HEK293 (cell line): ENCODE data around the gene DPEP1.

Experiments
- CTCF ChIA-PET: fragments of 350-600 bp; formaldehyde crosslinking; extraction: SDS; loops from one replicate; lab custom pipeline; 2021; ENCODE audit warnings: antibody characterized with exemption; lab: Yijun Ruan, JAX
- POLR2A ChIA-PET: fragments of 300-600 bp; formaldehyde crosslinking; extraction: SDS; loops from one replicate; lab custom pipeline; 2020; ENCODE audit warnings: antibody characterized with exemption, inconsistent platforms; lab: Yijun Ruan, JAX
- H3K27ac ChIP-seq: fragments of 200-500 bp; sonication (Bioruptor generic); 2 replicates; pipeline ENCODE4 v1.5.1; 2014; ENCODE audit warnings: low read depth, low read length, control low read depth, inconsistent platforms; ENCODE audit errors: extremely low read depth
- H3K36me3 ChIP-seq, 2 experiments: fragments of 200-500 bp in 1 of 2; sonication (Bioruptor generic) in 1 of 2; 1 replicate in 1 of 2; 2 replicates in 1 of 2; pipeline ENCODE4 v1.5.1; 2014 to 2017; ENCODE audit warnings: inconsistent platforms in 2 of 2, low read length in 2 of 2; ENCODE audit not compliant: control insufficient read depth in 2 of 2, insufficient read depth in 1 of 2
- H3K4me1 ChIP-seq: fragments of 200-500 bp; sonication (Bioruptor generic); 2 replicates; pipeline ENCODE4 v1.5.1; 2014; ENCODE audit warnings: mild to moderate bottlenecking, low read length, inconsistent platforms; ENCODE audit not compliant: control insufficient read depth, insufficient read depth
- H3K4me3 ChIP-seq: 2 replicates; pipeline ENCODE4 v1.5.1; 2011; ENCODE audit warnings: low read depth, mild to moderate bottlenecking, control low read depth, low read length, moderate library complexity
- H3K9me3 ChIP-seq: fragments of 200-500 bp; sonication (Bioruptor generic); 2 replicates; pipeline ENCODE4 v1.5.1; 2014; ENCODE audit warnings: low read depth, low read length, inconsistent platforms; ENCODE audit not compliant: control insufficient read depth, insufficient read depth
- GLIS2 ChIP-seq: fragments of 450-650 bp; formaldehyde crosslinking; IDR thresholded peaks from 2 replicates; pipeline ENCODE4 v1.5.1; 2016; ENCODE audit warnings: missing biosample characterization, missing genetic modification characterization
- HIC1 ChIP-seq: fragments of 450-650 bp; formaldehyde crosslinking; IDR thresholded peaks from 2 replicates; pipeline ENCODE4 v1.5.1; 2016; ENCODE audit warnings: missing biosample characterization, missing genetic modification characterization
- KLF9 ChIP-seq: fragments of 450-650 bp; formaldehyde crosslinking; IDR thresholded peaks from 2 replicates; pipeline ENCODE4 v1.5.1; 2016; ENCODE audit warnings: missing biosample characterization, missing genetic modification characterization, low read depth
- OVOL3 ChIP-seq: fragments of 450-650 bp; formaldehyde crosslinking; IDR thresholded peaks from 2 replicates; pipeline ENCODE4 v1.5.1; 2016; ENCODE audit warnings: missing biosample characterization, missing genetic modification characterization
- PRDM1 ChIP-seq: fragments of 450-650 bp; formaldehyde crosslinking; IDR thresholded peaks from 2 replicates; pipeline ENCODE4; 2016; ENCODE audit warnings: missing biosample characterization, missing genetic modification characterization
- PRDM4 ChIP-seq: fragments of 450-650 bp; formaldehyde crosslinking; IDR thresholded peaks from 2 replicates; pipeline ENCODE4 v1.5.1; 2017; ENCODE audit warnings: missing biosample characterization, missing genetic modification characterization
- PRDM6 ChIP-seq: fragments of 450-650 bp; formaldehyde crosslinking; IDR thresholded peaks from 2 replicates; pipeline ENCODE4 v1.5.1; 2017; ENCODE audit warnings: missing biosample characterization, missing genetic modification characterization
- SP3 ChIP-seq: fragments of 450-650 bp; formaldehyde crosslinking; IDR thresholded peaks from 2 replicates; pipeline ENCODE4 v1.5.1; 2016; ENCODE audit warnings: missing biosample characterization, missing genetic modification characterization
- SP7 ChIP-seq: fragments of 450-650 bp; formaldehyde crosslinking; IDR thresholded peaks from 2 replicates; pipeline ENCODE4 v1.5.1; 2016; ENCODE audit warnings: missing biosample characterization, missing genetic modification characterization
- ZBTB26 ChIP-seq: fragments of 450-650 bp; formaldehyde crosslinking; optimal IDR thresholded peaks from 2 replicates; pipeline ENCODE3; 2016; ENCODE audit warnings: missing biosample characterization, mild to moderate bottlenecking, missing genetic modification characterization
- ZFP3 ChIP-seq: fragments of 450-650 bp; formaldehyde crosslinking; IDR thresholded peaks from 2 replicates; pipeline ENCODE4 v1.5.1; 2016; ENCODE audit warnings: low read depth, missing biosample characterization, missing genetic modification characterization
- ZNF274 ChIP-seq, 2 experiments: fragments of 200-500 bp in 1 of 2; fragments of 450-650 bp in 1 of 2; sonication (Bioruptor generic) in 1 of 2; formaldehyde crosslinking in 1 of 2; IDR thresholded peaks; 2 replicates each; pipeline versions ENCODE4 v1.5.1 to v1.6.1; 2014 to 2016; ENCODE audit warnings: borderline replicate concordance in 1 of 2, inconsistent platforms in 1 of 2, low read length in 1 of 2, missing biosample characterization in 1 of 2, missing genetic modification characterization in 1 of 2
- ZNF391 ChIP-seq: fragments of 450-650 bp; formaldehyde crosslinking; IDR thresholded peaks from 2 replicates; pipeline ENCODE4 v1.5.1; 2016; ENCODE audit warnings: low read depth, missing biosample characterization, missing genetic modification characterization, borderline replicate concordance
- ZNF580 ChIP-seq: fragments of 450-650 bp; formaldehyde crosslinking; IDR thresholded peaks from 2 replicates; pipeline ENCODE4 v1.5.1; 2016; ENCODE audit warnings: missing biosample characterization, missing genetic modification characterization
- ZNF747 ChIP-seq: fragments of 450-650 bp; formaldehyde crosslinking; IDR thresholded peaks from 2 replicates; pipeline ENCODE4 v1.5.1; 2016; ENCODE audit warnings: missing biosample characterization, missing genetic modification characterization
- ZSCAN5A ChIP-seq: fragments of 450-650 bp; formaldehyde crosslinking; IDR thresholded peaks from 2 replicates; pipeline ENCODE4 v1.5.1; 2016; ENCODE audit warnings: missing biosample characterization, missing genetic modification characterization
- TF ChIP-seq, protein P1 (sequence below): fragments of 450-650 bp; formaldehyde crosslinking; conservative IDR thresholded peaks from 2 replicates; pipeline ENCODE4 v1.5.1; 2016; ENCODE audit warnings: low read depth, missing biosample characterization, missing genetic modification characterization

The DPEP1 gene

GRCh38 chr16:89641458-89642119 is 28.1 kb downstream of the DPEP1 start:
- H3K27ac ChIP-seq: no peak overlapping the region
- H3K4me3 ChIP-seq: no peak overlapping the region
- ChIA-PET CTCF (interaction anchor here (0.6 to 2.1 kb wide), 21 partner anchors 9 to 384 kb away, joined by 3 to 20 read pairs (median 4); no protein-coding TSS in a partner anchor), POLR2A (interaction anchor here (1.1 to 1.6 kb wide), 2 partner anchors 76 to 77 kb away, joined by 3 to 8 read pairs; no protein-coding TSS in a partner anchor)
- TF ChIP-seq PRDM1 (tag by site-specific recombination): no peak
- TF ChIP-seq, protein P1, sequence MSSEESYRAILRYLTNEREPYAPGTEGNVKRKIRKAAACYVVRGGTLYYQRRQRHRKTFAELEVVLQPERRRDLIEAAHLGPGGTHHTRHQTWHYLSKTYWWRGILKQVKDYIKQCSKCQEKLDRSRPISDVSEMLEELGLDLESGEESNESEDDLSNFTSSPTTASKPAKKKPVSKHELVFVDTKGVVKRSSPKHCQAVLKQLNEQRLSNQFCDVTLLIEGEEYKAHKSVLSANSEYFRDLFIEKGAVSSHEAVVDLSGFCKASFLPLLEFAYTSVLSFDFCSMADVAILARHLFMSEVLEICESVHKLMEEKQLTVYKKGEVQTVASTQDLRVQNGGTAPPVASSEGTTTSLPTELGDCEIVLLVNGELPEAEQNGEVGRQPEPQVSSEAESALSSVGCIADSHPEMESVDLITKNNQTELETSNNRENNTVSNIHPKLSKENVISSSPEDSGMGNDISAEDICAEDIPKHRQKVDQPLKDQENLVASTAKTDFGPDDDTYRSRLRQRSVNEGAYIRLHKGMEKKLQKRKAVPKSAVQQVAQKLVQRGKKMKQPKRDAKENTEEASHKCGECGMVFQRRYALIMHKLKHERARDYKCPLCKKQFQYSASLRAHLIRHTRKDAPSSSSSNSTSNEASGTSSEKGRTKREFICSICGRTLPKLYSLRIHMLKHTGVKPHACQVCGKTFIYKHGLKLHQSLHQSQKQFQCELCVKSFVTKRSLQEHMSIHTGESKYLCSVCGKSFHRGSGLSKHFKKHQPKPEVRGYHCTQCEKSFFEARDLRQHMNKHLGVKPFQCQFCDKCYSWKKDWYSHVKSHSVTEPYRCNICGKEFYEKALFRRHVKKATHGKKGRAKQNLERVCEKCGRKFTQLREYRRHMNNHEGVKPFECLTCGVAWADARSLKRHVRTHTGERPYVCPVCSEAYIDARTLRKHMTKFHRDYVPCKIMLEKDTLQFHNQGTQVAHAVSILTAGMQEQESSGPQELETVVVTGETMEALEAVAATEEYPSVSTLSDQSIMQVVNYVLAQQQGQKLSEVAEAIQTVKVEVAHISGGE: 0 out of 2 replicates have a peak, but pooled peaks have one; percentile 3
- TF ChIP-seq, all 188 proteins: peak for 1
- no peaks in the 10 kb centered on the region for H3K4me1 ChIP-seq
- H3K36me3 ChIP-seq: peaks cover 0 to 18% of the 10 kb centered on the region in 2 experiments; a peak in 2 of 3 replicates
- no peaks in the 10 kb centered on the region for H3K9me3 ChIP-seq

GRCh38 chr16:89642574-89642973 is 29.1 kb downstream of the DPEP1 start:
- no peaks in the 10 kb centered on the region for H3K4me1 ChIP-seq
- H3K4me3 ChIP-seq: no peak overlapping the region
- H3K36me3 ChIP-seq: peaks cover 0 to 27% of the 10 kb centered on the region in 2 experiments; a peak in 2 of 3 replicates
- ChIA-PET POLR2A (interaction anchor here (0.6 to 1.6 kb wide), 3 partner anchors 77 to 140 kb away, joined by 3 to 8 read pairs (median 3); no protein-coding TSS in a partner anchor), CTCF (interaction anchor here (0.6 to 2.1 kb wide), 5 partner anchors 13 to 76 kb away, joined by 3 to 20 read pairs (median 5); no protein-coding TSS in a partner anchor)
- no peaks in the 10 kb centered on the region for H3K9me3 ChIP-seq
- no peak overlapping the region for H3K27ac ChIP-seq
- TF ChIP-seq ZSCAN5A (tag by site-specific recombination) (no peak), ZNF747 (tag by site-specific recombination) (no peak), ZBTB26 (tag by site-specific recombination) (no peak), SP3 (tag by site-specific recombination) (no peak), OVOL3 (tag by site-specific recombination) (no peak), ZFP3 (tag by site-specific recombination) (no peak), ZNF391 (tag by site-specific recombination) (no peak), GLIS2 (tag by site-specific recombination) (no peak), ZNF580 (tag by site-specific recombination) (no peak), HIC1 (tag by site-specific recombination) (no peak), SP7 (tag by site-specific recombination) (no peak), PRDM6 (tag by site-specific recombination) (no peak), KLF9 (tag by site-specific recombination) (no peak), ZNF274 (IDR thresholded peaks at IDR 0.05; ENCODE audit: low read length) (no peak), ZNF274 (tag by site-specific recombination; IDR thresholded peaks at IDR 0.05; ENCODE audit: borderline replicate concordance) (no peak), PRDM4 (no peak)
